NCI-H1105 treated with DMSO at 0.1 percent for 48 hours (cell line): ENCODE results near the gene OSCP1.
A peak's percentile ranks its signal among the peaks of the same experiment; 100 is the strongest.

Source experiments
- DNase-seq: peaks from one replicate; lab custom pipeline; 2025; lab: John Stamatoyannopoulos, UW

Gene OSCP1

DNA sequence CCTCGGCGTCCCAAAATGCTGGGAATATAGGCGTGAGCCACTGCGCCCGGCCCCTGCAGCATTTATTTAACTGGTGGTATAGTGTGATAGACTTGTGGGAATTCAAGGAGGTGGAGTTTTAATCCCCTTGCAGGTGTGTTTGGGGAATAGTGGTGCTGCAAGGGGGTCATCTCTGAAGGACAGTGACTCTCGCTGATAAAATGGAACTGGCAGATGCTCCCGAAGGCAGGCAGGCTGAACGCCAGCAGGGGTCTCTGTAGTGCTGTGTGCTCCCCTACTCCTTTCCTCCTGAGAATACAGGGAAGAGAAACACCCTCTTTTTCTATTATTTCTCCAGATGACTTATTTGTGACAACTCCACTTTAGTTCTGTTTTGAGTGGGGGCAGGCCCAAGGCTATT lies 4.0 kb downstream of the OSCP1 start:
- DNase-seq = no peak

DNA sequence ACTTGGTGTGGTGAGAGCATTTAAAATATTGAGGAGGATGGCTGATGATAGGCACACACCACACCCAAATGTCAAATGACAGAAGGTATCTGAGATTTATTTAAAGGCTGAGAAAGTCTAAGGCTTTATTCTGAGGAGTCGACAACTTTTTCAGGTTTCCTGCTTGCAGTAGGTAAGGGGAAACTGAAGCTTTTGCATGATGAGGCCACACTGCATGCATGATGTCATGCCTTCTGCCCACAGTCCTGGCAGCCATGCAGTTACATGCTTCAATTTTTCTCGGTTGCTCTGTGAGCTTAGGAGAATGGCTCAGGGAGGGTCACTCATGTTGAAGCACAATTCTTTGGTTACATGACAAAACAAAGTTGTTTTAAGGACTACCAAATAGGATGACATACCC lies 7.0 kb downstream of the OSCP1 start:
- no peak for DNase-seq

DNA sequence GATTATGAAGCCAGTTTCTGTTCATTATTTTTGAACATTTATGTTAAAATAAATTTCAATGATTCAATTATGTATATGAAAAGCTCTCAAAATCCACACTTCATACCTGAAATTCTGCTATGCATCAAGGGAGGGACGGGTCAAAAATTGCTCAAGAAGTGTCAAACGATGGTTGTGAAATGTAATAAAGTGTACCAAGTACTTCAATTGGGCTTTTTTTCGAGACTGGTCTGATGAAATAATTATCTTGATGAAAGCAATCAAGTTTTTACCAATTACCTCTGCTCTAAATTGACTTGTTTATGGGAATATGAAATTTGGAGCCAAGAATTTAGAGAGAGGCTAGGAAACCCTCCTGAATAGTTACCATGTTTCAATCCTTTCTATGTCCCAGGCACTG lies 7.9 kb downstream of the OSCP1 start:
- no peak for DNase-seq

DNA sequence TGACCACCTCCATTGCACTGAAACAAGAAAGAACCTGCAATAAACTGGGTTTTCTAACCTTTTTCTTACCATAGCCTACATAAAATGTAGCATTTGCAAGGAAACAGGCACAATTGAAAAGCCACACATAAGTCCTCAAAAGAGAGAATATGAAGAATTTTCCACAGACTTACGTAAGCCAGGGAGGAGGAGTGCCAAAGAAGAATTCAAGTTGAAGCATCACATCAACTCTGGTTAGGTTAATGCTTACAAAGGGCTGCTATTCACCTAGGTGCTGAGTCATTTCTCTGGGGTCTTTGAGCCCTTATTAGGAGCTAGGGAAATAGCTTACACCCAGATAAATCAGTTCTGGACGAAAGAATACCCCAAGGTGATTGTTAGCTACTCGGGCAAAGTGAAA lies 9.6 kb downstream of the OSCP1 start:
- DNase-seq = no peak

DNA sequence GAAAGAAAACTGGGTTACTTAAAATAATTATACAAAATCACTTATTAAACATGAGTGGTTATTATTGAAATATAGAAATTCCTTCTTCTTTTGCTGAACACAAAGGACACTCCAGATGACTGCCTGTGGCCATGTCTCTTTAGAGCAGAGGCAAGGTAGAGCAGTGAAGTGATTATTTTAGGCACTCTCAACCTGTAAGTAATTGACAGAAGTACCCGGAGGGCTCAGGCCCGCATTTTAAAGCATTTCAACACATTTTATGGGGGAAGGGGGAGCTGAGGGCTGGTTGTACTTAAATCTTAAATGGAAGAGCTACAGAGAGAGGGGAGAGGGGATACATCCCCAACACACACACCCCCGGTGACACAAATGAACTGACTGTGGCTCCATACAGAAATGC lies 10.2 kb downstream of the OSCP1 start:
- no peak for DNase-seq

DNA sequence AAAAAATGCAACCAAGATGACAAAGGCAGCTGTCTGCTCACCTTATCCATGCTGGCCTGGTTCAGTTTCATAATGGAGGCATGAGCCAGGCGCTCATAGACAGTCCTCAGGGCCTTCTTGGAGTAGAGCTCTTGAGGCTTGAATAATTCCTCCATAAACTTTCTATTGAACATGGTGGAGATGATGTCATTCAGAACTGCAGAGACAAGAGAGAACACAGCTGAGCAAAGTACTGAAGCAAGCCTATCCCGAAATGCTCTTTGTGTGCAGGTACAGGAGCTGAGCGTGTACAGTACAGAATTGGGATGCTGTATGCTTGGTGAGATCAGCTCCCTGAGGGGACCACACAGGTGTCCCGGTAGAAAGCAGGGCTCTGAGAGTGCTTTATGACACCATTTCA lies 11.5 kb downstream of the OSCP1 start:
- DNase-seq = no peak

DNA sequence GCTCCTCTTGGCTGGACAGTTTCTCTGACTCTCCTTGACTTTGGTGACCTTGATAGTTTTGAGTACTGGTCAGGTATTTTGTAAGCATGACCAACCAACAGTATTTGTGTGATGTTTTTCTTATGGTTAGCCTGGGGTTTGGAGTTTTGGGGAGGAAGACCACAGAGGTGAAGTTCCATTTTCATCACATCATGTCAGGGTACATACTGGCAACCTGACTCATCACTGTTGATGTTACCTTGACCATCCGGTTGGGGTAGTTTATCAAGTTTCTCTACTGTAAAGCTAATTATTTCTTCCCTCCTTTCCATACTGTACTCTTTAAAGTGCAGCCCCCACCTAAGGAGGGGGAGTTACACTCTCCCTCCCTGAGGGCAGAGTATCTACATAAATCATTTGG lies 13.4 kb downstream of the OSCP1 start:
- no peak for DNase-seq

DNA sequence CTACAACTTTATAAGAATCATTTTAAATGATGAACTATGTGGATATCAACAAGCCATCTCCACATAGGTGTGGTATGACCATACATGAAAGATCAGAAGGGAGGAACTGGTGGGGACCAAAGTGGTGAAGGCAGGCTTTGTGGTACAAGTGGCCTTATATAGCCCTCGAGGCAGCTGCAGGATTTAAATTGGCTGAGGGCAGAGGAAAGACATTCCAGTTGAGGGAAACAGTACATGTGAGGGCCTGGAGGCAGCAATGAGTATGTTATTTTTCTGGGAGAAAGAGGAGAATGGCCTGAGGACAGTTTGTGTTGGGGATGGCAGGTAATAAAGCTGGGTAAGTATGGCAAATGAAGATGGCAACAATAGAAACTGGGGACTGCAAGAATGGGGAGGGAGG lies 17.1 kb downstream of the OSCP1 start:
- DNase-seq = no peak

DNA sequence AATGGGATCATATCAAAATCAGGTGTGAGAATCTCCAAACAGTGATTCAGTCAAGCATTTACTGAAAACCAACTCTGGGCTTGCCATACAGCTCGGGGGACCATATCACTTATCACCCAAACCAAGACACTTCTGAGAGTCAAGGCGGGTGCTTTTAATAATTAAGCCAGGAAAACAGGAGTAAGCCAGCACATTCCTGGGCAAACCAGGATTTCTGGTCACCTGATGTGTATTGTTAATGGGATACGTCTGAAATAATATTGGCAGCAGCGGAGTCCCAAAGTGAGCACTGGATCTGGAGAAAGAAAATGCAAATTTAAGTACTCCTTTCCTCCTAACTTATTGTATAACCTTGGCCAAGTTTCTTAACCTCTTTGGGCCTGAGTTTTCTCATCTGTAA lies 17.6 kb downstream of the OSCP1 start:
- DNase-seq = no peak

DNA sequence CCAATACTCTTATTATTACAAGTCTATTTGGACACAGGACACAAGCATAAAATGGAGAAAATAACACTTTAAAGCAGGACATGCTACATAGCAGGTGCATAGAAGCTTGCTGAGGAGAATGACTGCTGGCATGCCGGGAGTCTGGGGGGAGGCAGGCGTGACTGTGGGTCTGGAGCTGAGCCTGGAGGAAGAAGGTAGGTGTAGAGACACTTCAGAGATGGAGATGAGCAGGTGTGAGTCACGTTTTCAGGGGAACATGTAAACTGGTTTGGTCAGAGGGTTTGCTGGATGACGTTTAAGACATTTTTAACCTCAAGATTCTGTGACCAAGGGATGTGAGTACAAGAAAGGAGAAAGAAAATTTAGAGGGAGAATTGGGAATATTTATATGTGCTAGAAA lies 24.5 kb downstream of the OSCP1 start:
- no peak for DNase-seq

DNA sequence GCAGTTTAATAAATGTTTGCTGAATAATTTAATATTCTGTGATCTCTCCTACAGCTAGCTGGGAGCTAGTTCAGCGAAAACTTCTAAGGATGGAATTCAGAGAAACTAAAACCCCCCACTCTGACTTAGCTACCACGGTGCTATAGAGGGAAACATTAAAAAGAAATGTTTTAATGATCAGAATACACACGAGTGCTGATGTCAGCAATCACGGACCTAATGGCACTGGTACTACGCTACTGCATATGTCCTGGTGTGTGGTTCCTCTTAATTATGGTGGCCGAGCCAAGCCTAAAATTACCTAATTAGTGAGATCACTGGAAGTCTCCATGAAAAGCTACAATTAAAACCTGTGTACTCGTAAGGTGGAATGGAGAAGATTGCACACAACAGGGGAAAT lies 28.6 kb downstream of the OSCP1 start:
- no peak for DNase-seq

DNA sequence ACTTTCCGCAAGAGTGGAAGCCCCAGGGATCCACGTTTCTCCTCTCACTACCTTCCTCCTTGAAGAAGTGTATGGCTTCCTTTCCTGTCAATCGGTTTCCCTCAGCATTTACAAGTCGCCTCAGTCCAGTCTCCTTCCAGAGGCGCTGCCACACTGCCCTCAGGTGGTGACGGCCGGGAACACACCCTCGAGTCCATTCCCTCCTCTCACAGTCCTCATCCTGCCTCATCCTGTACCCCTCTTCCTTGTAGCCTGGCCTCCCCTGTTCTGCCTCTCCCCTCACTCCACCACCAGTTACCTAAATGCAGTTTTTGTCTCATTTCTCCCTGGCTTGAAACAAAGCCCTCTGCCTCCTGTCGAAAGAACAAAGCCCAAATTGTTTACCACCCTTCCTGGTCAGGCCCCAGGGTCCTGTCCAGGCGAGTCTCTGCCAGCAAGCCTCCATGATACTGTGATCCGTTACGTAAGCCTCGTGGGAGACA lies 29.4 kb downstream of the OSCP1 start:
- DNase-seq = peak; percentile 56

DNA sequence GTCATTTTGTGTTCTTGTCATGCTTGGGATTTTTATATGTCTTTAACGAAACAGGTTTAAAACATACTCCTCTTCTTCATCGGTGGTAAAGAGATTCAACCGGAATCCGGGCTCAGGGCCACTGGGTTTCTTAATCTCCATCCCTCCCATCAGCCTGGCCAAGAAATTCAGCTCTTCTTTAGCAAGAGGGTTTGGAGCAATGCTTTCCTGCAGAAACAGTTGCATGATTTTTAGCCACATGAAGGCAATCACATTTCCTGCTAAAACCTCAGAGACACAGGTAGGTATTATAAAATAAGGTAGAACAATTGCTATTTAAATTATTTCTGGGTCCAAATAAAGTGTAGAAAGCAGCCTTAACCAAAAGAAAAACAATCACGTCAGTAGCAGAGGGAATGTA lies 29.8 kb downstream of the OSCP1 start:
- no peak for DNase-seq

DNA sequence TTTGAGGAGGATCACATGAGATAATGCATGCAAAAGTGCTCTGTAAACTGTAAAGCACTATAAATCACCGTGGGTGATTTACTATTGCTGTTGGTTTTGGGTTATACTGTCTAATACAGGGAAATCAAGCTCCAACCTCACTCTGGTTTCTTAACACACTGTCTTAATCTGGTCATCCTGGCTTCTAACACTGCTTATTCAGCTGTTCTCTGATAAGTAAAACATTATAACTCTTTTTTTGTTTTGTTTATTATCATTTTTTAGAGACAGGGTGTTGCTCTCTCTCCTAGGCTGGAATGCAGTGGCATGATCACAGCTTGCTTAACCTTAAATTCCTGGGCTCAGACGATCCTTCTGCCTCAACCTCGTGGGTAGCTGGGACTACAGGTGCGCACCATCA lies 30.7 kb downstream of the OSCP1 start:
- DNase-seq = no peak

DNA sequence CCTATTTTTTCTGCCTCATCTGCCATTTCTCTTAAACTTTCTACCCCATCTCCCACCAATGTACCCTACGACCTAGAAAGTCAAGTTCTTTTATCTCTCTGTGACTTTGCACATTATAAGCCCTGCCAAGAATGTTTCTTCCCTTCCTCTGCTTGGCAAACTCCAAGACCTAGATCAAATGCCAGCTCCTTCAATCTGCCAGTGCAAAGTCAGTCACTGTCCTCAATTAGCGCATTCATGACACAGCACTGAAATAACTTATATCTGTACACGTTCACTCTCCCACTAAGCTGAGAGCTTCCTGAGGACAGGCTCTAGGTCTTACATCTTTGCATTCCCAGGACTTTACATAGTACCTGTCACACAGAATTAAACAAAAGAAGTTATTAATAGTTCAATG lies 31.1 kb downstream of the OSCP1 start:
- DNase-seq = no peak

DNA sequence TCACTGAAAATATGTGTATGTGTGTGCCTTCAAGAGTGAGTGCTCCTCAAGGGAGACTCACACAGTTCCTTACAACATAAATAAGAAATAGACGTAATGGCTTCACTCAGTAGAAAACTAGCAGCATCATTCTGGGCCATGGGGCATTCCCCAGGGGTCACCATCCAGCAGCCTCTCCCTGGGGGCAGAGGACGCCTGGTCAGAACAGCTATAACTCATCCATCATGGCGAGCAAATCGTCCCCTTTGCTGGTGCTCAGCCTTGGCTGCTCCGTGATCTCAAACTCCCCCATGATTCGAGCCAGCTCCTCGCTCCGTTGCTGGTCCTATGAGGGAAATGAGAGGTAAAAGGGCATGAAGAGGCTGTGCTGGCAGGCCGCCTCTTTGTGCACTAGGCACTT lies 32.3 kb downstream of the OSCP1 start:
- DNase-seq = no peak

DNA sequence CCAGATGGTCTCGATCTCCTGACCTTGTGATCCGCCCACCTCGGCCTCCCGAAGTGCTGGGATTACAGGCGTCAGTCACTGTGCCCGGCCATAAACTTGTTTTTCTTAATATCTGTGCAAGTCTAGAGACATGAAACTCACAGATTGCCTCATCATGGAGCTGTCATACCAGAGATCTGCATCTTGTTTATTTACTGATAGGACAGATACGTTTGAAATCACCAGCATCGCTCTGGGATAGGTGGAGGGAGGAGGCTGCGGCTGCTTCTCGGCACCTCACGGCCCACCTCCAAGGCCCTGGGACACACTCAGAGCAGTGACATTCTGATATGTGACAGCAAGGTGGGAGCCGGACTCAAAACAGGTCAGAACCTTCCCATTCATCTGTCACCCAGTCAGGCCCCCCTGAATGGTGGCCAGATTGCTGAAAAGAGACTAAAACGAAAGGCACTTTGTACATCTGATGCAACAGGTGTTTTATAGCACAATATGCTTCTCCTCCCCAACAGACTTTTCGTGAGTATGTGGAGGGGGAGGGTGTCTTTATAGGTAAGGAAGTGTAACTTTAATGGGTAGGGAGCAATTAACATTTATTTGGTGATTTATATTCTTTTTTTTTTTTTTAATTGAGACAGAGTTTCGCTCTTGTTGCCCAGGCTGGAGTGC lies 34.5 kb downstream of the OSCP1 start:
- no peak for DNase-seq

DNA sequence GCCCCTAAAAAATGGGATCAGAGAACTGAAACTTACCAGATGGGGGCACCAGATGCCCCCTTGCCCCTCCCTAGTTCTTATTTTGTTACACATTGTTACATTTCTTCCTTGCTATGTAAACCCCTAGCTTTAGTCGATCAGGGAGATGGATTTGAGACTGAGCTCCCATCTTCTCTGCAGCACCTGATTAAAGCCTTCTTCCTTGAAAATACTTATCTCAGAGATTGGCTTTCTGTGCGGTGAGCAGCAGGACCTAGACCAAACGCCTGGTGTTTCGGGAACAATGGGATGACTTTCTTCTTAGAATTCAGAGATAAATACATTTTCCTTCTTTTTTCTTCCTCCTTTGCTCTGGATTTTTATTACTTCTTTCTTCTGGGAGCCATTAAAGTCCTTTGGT lies 35.9 kb downstream of the OSCP1 start:
- DNase-seq = no peak

DNA sequence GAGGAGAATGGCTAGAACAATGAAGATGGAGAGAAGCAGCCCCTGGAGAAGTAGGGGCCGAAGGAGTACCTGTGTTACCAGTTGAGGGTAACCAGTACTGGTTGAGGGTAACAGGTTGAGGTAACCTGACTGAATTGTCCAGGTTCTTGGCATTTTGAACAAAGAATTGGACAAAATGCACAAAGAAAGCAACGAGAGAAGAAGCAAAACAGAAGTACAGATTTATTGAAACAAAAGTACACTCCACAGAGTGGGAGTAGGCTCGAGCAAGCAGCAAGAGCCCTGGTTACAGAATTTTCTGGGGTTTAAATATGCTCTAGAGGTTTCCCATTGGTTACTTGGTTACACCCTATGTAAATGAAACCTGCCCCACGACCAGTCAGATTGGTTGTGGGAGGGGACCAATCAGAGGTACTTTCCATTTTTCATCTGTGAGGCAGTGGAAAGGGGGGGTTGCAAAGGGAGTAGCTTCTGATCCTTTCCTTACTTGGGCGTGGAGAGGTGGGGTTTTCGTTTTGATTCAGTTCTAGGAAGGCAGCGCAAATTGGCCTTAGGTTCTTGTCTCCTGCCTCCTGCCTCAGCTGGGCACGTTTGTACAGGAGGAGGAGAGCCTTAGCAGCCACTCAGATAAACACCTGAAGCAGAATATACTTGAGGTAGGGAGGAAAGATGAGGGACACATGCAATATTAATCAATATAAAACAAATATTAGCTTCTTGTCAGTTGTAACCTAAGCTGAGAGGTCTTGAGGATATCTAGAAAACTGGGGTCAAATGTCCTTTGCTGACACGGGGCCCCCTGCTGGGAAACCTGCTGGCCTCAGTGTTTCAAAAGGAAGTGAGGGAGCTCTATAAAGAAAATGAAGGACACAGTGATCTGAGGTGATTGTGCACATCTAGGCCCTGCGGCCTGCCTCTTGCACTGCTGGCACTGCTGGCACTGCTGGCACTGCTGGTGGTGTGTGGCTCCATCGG lies 38.3 kb downstream of the OSCP1 start:
- peak; percentile 4 for DNase-seq

DNA sequence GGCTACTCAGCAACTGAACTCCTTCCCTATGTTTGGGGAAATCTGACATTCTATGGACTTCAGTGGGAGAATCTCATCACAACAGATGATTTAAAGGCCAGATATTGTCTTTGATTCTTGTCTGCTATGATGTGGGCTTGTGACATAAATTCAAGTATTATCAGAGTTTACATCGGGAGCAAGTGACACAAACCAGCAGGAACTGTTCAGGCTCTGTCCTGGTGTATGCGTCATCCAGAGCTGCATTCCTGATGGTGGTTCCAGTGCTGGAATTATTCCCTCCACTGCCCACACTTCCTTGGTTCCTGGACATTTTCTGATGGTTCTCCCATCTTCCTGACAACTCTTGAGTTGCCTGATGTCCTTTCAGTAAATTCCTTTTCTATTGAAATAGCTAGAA lies 41.8 kb downstream of the OSCP1 start:
- DNase-seq = no peak

DNA sequence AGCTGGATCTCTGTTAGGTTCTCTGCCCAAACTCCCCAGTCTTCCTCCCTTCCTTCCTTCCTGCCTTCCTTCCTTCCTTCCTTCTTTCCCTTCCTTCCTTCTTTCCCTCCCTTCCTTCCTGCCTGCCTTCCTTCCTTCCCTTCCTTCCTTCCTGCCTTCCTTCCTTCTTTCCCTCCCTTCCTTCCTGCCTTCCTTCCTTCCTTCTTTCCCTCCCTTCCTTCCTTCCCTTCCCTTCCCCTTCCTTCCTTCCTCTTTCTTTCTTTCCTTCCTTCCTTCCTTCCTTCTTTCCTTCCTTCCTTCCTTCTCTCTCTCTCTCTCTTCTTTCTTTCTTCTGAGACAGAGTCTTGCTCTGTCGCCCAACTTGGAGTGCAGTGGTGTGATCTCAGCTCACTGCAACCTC lies 43.8 kb downstream of the OSCP1 start:
- DNase-seq = no peak

DNA sequence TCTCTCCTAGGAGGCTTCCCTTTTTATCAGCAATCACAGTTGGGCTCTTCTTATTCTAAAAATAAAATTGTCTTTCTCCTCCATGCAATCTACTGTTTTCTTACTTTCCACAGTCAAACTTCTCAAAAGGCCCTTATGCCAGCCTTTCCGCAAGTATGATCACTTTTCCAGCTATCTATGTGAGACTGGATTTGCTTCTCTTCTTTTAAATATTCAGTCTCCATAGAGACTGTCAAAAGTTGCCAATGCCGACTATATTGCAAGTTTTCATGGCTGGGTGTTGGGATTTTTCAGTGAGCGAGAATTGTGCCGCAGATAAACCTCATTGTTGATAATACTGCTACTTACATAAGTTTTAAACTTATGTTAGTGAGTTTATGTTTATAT lies 47.8 kb downstream of the OSCP1 start:
- DNase-seq = no peak
